SK-MEL-5 (cell line): Measurements from ENCODE around the gene CAMK2A. TPM values are rescaled to one million over a fixed set of nuclear protein-coding genes. Genes with fewer than 3 reads are reported as not detected.

Experiments
- DNase-seq: peaks from one replicate; pipeline ENCODE4 v3.0.0-alpha.2; 2016; ENCODE audit warnings: low read depth, low spot score
- in situ Hi-C: cut with HindIII; loops from 2 replicates; pipeline ENCODE4 v1.10.0; 2016; ENCODE audit warnings: low sequenced_read_pairs, high pct_unique_total_duplicates, low pct_unique_long_range_greater_than_20kb
- total RNA-seq: library from RNA; depleted of rRNA; stranded (reverse); fragments of >200 nt; shearing (Covaris generic); gene quantifications from 2 replicates; pipeline ENCODE4 v1.2.3, GENCODE V29; 2014

CAMK2A gene
- total RNA-seq, 1 experiment from 2014 or later = not detected

DNA sequence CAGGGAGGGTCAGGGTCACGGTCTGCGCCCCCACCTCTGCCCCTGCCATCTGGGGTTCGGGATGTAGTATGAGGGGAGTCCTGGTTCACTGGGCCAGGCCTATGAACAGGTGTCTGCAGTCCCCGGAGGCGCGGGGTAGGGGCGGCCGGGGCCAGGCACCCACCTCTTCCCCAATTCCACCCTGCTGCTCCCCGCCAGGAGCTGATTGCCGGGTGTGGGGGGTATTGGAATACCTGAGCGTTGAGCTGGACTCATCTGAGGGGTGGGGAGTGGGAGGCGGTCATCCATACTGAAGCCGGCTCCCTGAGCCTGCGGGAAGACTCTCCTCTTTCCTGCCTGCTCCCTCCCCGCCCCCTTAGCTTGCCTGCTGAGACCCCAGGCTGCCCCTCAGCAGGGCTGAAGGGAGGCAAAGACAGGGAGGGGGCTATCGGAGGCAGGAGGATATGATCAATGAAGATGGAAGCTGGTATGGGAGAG lies 99.0 kb downstream of the CAMK2A start:
- in situ Hi-C loops = no loop called here
- DNase-seq = no peak

DNA sequence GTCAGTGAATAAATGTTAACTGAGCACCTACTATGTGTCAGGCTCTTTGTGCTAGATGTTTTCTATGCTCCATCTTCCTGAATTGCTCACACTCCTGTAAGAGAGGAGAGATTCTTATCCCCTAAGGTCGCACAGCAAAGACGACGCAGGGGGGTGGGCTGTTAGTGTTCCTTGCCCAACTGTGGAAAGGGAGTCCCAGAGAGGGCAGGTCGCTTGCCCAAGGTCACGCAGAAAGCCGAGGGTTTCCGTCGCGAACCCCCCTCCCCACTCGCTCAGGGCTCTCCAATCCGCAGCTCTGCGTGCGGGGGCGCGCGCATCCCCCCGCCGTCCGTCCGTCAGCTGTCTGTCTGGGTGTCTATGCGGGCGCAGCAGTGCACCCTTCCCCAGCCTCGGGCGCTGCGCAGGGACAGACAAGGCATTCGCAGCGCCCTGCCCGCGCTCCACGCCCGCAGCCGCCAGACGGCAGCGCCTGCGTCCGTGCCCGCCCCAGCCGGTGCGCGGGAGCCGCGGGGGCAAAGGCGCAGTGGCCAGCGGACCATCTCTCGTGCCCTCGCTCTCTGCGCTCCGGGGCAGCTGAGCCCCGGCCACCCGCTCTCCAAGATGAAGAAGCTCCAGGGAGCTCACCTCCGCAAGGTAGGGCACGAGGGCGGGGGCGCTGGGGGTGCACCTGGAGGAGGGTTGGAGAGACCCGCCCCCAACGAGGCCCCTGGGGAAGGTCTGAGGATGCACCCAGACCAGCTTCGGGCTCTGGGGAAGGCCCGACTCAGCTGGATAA lies 99.7 kb downstream of the CAMK2A start, which contains the start of gene SLC6A7:
Gene SLC6A7, plus strand, starts transcription at position 335 of the 775 bp plus-strand sequence. Its CDS starts 266 bp downstream, at position 601.
- in situ Hi-C loops = no loop called here
- DNase-seq = no peak

DNA sequence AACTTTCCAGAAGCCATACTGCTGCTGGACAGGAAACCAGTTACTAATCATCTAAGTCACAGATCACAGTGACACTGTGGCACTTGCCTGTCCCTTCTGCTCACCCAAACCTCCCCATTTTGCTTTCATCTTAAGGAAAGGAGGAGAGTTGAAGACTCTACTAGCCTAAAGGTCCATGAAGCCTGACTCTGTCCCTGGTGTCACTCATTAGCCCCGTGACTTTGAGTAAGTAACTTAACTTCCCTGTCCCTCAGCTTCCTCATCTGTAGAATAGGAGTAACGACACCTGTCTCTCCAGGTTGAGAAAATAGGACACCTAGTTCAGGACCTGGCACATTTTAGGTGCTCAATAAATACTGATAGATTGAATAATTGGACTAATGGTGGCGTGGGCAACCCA lies 100.2 kb downstream of the CAMK2A start:
- no peak for DNase-seq
- in situ Hi-C loops = no loop called here

DNA sequence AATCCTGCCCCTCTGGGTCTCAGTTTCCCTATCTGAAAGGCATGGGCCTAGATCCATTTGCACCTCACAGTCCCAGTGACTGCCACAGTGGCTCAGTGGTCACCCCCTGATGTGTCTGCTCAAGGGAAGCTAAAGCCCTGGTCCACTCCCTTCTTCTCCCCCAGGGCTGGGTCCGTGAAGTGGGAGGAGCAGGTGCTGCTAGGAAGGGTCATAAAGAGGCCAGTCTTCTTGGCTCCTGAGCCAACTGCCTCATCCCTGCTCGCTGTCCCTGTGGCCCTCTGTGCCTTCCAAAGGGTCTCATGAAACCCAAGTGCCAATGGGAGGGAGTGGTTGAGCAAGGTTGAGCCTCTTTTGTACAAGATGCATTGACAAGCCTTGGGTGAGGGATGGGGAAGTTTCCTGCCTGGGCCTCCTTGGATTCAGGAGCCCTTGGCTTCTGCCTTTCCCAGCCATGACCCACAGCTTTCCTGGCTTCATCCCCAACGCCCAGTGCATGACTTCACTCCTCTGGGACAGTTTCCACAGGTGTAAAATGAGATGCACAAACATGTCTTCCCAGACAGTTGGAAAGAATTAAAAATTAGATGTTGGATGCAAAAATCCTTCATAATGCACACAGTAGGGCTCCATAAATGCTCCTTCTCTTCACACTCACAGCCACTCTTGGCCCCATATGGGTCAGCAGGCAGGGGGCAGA lies 101.3 kb downstream of the CAMK2A start:
- in situ Hi-C loops = no loop called here
- no peak for DNase-seq

DNA sequence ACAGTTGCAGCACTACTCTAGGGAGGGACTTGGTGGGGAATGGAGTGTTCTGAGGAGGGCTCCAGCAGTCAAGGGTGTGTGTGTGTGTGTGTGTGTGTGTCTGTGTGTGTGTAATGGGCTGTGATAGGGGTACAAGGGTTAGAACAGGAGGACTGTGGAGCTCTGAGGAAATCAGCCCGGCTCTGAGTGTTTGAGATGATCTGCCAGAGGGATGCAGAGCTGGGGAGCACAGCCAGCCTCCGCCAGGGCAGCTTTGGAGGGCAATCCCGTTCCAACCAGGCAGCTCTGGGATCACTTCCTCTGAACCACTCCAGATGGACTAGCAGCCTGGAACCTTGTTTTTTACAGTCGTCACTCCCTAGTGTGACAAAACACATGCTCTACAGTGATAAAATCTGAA lies 102.7 kb downstream of the CAMK2A start:
- in situ Hi-C loops = no loop called here
- DNase-seq = no peak

DNA sequence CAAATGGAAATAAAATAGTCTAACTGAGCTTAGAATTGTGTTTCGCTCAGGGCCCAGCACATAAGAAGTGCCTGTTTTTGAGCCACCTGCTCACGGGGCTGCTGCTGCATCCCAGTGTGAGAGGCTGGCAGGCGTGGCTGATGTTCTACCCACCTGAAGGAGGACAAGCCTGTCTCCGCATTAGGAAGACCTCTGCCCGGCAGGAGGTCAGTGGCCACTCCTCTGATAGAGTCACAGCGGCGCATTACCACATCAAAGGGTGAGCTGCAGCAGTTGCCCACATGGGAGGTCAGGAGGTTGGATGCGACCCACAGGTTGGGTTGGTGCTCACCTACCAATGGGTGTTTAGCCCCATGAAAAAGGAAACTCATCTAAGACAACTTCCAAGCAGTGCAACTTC lies 103.4 kb downstream of the CAMK2A start:
- in situ Hi-C loops = no loop called here
- no peak for DNase-seq

- DNase-seq = no peak
- in situ Hi-C loops = no loop called here
Observed at GRCh38 chr5:150184990-150185912, 104.3 kb downstream of the CAMK2A start.

- DNase-seq = no peak
- in situ Hi-C loops = no loop called here
Observed at GRCh38 chr5:150184006-150184405, 105.6 kb downstream of the CAMK2A start.

DNA sequence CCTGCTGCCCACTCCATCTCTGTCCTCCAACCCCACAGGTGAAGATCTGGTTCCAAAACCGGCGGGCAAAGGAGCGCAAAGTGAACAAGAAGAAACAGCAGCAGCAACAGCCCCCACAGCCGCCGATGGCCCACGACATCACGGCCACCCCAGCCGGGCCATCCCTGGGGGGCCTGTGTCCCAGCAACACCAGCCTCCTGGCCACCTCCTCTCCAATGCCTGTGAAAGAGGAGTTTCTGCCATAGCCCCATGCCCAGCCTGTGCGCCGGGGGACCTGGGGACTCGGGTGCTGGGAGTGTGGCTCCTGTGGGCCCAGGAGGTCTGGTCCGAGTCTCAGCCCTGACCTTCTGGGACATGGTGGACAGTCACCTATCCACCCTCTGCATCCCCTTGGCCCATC lies 106.1 kb downstream of the CAMK2A start:
- no peak for DNase-seq
- in situ Hi-C loops = no loop called here

- in situ Hi-C loops = no loop called here
- no peak for DNase-seq
Observed at GRCh38 chr5:150182774-150183173, 106.8 kb downstream of the CAMK2A start.

- no peak for DNase-seq
- in situ Hi-C loops = no loop called here
Observed at GRCh38 chr5:150181766-150182545, 107.6 kb downstream of the CAMK2A start.

DNA sequence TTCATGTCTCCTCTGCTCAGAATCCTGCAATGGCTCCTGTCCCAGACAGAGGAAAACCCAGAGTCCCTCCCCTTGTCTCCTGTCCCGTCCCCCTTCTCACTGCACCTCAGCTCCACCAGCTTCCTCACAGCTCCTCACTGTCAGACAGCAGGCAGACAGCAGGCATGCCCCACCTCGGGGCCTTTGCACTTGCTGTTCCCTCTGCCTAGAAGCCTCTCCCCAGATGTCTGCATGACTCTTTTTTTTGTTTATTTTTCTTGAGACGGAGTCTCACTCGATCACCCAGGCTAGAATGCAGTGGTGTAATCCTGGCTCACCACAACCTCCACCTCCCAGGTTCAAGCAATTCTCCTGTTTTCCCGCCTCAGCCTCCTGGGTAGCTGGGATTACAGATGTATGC lies 108.5 kb downstream of the CAMK2A start:
- no peak for DNase-seq
- in situ Hi-C loops = no loop called here

DNA sequence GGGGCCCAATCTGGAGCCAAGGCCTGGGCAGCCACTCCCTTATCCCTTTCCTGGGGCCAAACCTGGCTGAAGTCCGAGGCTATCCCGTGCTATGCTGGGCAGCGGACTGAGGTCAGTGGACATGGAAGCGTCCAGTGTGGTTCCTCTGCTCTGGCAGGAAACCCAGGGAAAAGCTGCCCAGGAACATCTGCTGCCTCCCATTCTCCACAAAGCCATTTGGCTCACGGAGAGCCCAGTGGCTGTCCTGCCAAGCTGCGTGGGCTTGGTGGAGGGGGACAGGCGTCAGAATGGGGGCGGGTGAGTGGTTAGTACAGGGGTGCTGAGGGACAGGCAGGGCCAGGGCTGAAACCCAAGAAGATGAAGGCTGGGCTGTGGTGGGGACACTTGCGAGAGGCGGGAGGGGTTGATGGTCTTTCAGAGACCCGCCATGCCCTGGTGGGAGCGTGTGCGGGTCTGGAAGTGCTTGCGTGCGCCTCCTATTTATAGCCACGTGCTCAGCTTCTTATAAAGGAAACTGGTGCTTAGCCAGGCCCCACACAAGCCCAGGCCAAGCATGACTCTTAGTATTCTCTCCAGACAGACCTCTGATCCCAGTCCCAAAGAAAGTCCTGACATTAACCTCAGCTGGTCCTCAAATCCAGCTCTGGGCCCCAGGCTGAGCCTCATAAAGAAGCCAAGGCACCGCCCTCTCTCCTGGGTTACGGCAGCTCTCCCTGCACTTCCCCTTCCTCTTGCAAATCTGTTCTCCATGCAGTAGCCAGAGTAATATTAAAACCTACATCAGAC lies 109.1 kb downstream of the CAMK2A start:
- DNase-seq = no peak
- in situ Hi-C loops = no loop called here

GRCh38 chr5:150179019-150179620 lies 110.5 kb downstream of the CAMK2A start:
- in situ Hi-C loops = no loop called here
- DNase-seq = no peak

DNA sequence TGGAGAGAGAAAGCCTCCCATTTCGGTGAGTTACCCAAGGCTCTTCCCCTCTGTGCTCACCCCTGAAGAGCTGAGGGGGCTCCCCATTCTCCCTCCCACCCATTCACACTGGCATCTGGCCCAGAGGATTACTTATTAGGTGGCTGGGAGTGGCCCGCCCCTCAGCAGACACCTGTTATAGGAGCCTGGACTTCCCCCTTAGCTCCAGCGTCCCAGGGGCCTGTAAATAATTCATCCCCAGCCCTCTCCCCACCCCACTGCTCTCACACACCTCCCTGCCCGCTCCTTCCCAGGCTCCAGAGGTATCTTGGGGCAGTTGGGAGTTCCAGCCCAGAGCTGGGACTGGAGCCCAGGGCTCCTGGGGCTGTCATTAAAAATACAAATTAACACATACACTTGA lies 111.3 kb downstream of the CAMK2A start:
- in situ Hi-C loops = no loop called here
- no peak for DNase-seq

DNA sequence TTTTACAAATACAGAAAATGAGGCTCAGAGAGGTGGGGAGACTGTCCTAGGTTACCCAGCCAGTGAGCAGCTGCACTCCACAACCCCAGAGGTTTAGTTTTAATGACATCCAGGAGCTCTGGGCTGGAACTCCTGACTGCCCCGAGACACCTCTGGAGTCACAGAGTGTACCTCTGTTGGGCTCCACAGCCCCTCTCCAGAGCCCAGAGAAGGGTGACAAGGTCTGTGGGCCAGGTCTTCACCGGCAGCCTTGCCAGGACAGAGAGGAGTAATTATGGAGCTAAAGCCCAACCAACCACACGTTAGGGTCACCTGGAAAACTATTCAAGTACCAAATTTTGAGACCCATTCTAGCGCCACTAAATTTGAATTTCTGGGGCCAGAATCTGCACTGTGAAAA lies 111.9 kb downstream of the CAMK2A start:
- DNase-seq = no peak
- in situ Hi-C loops = no loop called here
